Astrocyte of the cerebellum (primary cell): ENCODE results near the gene GAK.

Source experiments
- DNase-seq: peaks from one replicate; pipeline ENCODE4 v3.0.0-alpha.2; 2011; ENCODE audit warnings: low read depth
- H3K4me3 ChIP-seq: 2 replicates; pipeline ENCODE4 v1.5.1; 2011; ENCODE audit warnings: mild to moderate bottlenecking, low read depth, low read length, moderate library complexity
- CTCF ChIP-seq: IDR thresholded peaks from 2 replicates; pipeline ENCODE4 v1.5.1; 2012; ENCODE audit warnings: low read length, low read depth, moderate library complexity, mild to moderate bottlenecking; ENCODE audit errors: missing control alignments
- in situ Hi-C: cut with HindIII; loops from 2 replicates; pipeline ENCODE4 v1.10.0; 2017; ENCODE audit warnings: low sequenced_read_pairs

GAK gene

GRCh38 chr4:819401-820229, 112.5 kb downstream of the GAK start:
- in situ Hi-C loops = no loop called here
- DNase-seq = no peak
- H3K4me3 ChIP-seq = no peak overlapping the region
- no peak for TF ChIP-seq CTCF

- no peak overlapping the region for H3K4me3 ChIP-seq
- in situ Hi-C loops = no loop called here
- no peak for DNase-seq
- no peak for TF ChIP-seq CTCF
Measured at GRCh38 chr4:818106-818921, 113.8 kb downstream of the GAK start.

DNA sequence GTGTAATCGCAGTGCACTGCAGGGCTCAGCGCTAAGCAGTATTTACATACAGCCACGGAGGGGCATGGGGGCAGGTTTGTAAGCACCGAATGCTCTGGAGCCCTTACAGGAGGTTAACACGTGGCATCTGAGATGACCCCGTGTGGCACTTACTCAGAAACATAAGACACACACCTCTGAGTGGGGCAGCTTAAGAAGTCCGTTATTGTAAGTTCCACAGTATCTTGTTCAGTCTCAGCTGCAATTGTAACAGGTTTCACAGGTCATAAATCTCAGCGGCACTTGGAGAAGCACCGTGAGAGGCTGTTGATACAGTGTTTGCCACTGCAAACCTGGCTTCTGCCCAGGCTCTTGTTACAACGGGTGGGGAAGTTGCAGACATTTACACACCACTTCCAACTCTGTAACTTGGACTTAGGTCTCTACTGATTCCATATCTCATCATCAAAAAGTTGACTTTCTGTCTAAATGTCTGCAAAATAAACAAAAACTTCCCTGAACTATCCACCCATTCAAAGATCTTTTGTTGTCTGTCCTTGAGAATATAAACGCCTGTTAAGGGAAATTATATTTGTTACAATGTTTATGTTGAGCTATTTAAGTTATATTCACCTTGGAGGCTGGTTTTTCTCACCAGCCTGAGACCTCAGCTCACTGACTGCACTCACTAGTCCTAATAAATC, 116.5 kb downstream of the GAK start:
- no peak for TF ChIP-seq CTCF
- DNase-seq = no peak
- in situ Hi-C loops = no loop called here
- no peak overlapping the region for H3K4me3 ChIP-seq

DNA sequence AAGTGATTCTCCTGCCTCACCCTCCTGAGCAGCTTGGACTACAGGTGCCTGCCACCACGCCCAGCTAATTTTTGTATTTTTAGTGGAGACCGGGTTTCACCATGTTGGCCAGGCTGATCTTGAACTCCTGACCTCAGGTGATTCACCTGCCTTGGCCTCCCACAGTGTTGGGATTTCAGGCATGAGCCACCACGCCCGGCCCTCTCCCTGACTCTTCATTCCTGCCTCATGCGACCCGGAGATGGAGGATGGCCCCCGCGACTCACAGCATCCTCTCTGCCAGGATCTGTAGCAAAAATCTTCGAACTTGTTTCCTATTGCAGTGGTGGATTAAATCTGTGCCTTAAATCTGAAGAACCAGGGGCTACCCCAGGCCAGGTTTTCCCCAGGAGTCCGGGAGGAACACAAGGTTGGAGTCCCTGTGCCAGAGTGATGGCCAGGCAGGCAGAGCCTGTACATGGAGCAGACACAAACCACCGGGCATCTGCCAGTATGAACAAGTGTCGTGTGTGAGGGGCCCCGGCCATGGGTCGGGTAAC, 117.7 kb downstream of the GAK start:
- no peak for DNase-seq
- no peak for TF ChIP-seq CTCF
- no peak overlapping the region for H3K4me3 ChIP-seq
- in situ Hi-C loops = no loop called here

DNA sequence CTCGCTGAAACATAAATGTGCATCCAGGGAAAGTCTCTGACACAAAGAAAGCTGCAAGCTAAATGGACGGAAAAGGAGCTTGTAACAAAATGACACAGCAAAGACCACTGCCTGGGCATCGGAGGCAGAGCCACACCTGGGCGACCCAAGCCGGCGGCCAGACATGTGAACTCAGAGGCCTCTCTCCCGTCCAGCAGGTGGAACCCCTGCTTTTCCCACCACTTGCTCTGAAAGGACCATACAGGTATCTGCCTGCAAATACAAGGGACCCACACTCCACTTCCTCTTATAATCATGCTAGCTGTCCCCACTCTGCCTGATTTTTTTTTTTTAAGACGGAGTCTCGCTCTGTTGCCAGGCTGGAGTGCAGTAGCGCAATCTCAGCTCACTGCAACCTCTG, 118.2 kb downstream of the GAK start:
- no peak overlapping the region for H3K4me3 ChIP-seq
- no peak for TF ChIP-seq CTCF
- in situ Hi-C loops = no loop called here
- DNase-seq = no peak

DNA sequence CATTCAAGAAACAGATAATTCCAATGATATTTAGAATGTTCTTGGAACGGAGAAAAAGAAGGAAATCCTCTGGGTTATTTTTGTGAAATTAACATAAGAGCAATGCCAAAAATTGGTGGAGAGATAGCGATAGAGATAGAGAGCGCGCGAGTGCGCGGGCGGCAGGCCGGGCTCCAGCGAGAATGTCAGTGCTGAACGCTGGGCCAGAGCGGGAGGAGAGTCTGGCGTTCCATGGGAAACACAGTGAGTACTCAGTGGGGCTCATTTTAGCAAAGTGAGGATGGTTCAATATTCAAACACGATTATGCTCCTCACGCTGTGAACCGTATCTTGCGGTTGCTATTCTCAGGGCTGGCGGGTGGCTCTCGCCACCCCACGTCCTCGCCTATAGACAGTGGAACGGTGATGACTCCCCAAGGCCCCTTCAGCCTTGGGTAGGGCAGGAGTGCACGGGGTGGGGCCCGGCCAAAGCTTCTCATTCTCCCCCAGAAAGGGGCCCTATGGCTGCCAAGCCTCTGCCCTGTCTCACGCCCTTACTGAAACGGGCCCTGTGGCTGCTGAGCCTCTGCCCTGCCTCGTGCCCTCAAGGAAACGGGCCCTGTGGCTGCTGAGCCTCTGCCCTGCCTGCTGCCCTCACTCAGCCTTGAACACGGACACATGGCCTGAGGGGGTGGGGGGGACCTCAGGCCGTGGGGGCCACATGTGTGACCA, 123.1 kb downstream of the GAK start:
- TF ChIP-seq CTCF = no peak
- DNase-seq = no peak

More for the DNA sequence above, 123.1 kb downstream of the GAK start:
- in situ Hi-C loops = no loop called here
- no peak overlapping the region for H3K4me3 ChIP-seq
